Upper lobe of left lung (tissue), 4 donors: ENCODE measurements around the gene ADARB1.

Experiments used
- POLR2A ChIP-seq, 4 donors: fragments of 450-650 bp; IDR thresholded peaks; one replicate each; pipeline ENCODE4 v1.5.1; 2016 to 2017; ENCODE audit warnings: antibody characterized with exemption in 4 of 4, mild to moderate bottlenecking in 2 of 4
- POLR2AphosphoS5 ChIP-seq, 2 donors: sonication (generic); formaldehyde crosslinking; IDR thresholded peaks; one replicate each; pipeline ENCODE4 v1.5.1; 2017; ENCODE audit warnings: antibody characterized with exemption in 2 of 2
- TF ChIP-seq, protein P1 (sequence below), 6 experiments: fragments of 450-650 bp in 4 of 6; fragments of 200-600 bp in 2 of 6; sonication (generic) in 2 of 6; IDR thresholded peaks; one replicate each; pipeline ENCODE4 v1.5.1; 2016 to 2019; ENCODE audit warnings: antibody characterized with exemption in 6 of 6

DNA sequence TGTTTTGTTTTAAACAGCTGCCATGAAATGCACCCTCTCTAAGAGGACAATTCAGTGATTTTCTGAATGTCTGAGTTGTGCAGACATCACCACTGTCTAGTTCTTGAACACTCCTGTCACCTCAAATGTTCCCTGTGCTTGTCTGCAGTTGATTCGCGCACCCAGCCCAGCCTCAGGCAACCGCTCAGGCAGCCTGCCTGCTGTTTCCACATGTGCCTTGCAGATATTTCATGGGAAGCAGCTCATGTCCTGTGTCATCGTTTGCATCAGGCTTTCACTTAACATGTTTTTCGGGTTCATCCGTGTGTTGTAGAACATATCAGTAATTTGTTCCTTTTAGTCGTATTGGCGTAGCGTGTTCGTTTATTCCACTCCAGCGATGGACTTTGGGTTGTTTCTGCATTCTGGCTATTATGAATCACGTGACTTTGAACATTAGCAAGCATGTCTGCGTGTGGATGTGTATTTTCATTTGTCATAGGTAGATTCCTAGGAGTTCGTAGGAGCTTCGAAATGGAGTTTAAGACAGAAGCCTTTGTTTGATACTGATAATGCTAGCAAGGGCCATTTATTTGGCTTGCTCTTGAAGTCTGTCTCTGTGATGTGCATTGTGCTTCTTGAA, 12.1 kb downstream of the ADARB1 start:
- TF ChIP-seq POLR2A (IDR thresholded peaks at IDR 0.05) (no peak), POLR2AphosphoS5 (IDR thresholded peaks at IDR 0.05) (no peak)
- TF ChIP-seq, protein P1, sequence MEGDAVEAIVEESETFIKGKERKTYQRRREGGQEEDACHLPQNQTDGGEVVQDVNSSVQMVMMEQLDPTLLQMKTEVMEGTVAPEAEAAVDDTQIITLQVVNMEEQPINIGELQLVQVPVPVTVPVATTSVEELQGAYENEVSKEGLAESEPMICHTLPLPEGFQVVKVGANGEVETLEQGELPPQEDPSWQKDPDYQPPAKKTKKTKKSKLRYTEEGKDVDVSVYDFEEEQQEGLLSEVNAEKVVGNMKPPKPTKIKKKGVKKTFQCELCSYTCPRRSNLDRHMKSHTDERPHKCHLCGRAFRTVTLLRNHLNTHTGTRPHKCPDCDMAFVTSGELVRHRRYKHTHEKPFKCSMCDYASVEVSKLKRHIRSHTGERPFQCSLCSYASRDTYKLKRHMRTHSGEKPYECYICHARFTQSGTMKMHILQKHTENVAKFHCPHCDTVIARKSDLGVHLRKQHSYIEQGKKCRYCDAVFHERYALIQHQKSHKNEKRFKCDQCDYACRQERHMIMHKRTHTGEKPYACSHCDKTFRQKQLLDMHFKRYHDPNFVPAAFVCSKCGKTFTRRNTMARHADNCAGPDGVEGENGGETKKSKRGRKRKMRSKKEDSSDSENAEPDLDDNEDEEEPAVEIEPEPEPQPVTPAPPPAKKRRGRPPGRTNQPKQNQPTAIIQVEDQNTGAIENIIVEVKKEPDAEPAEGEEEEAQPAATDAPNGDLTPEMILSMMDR (IDR thresholded peaks at IDR 0.05): no peak
